ENCODE data around the gene GNL1.

DNA sequence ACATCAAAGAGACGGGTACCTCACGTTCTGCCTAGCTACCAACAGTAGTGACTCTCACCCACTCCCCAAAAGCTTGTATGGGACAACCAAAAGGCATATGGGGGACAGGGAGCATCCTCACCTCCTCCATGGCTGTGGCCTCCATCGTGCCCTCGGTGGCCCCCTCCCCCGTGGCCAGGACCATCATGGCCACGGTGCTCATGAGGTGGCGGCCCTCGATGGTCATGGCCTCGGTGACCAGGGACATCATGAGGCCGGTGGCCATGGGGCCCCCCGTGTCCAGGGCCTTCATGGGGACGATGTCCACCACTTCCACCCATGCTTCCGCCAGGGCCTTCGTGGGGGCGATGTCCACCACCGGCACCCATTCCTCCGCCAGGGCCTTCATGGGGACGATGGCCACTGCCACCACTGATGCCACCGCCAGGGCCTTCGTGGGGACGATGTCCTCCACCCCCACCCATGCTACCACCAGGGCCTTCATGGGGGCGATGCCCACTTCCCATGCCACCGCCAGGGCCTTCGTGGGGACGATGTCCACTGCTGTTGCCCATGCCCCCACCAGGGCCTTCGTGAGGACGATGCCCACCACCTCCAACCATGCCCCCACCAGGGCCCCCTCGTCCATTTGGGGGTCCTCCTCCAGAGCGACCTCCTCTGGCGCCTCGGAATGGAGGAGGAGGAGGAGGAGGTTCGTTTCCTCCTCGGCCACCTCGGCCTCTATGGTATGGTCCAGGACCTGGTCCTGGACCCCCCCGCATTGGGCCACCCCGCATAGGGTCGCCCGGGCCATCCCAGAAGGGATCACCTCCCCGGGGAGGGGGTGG is 45.7 kb upstream of the GNL1 start:
- TF ChIP-seq, protein P1, sequence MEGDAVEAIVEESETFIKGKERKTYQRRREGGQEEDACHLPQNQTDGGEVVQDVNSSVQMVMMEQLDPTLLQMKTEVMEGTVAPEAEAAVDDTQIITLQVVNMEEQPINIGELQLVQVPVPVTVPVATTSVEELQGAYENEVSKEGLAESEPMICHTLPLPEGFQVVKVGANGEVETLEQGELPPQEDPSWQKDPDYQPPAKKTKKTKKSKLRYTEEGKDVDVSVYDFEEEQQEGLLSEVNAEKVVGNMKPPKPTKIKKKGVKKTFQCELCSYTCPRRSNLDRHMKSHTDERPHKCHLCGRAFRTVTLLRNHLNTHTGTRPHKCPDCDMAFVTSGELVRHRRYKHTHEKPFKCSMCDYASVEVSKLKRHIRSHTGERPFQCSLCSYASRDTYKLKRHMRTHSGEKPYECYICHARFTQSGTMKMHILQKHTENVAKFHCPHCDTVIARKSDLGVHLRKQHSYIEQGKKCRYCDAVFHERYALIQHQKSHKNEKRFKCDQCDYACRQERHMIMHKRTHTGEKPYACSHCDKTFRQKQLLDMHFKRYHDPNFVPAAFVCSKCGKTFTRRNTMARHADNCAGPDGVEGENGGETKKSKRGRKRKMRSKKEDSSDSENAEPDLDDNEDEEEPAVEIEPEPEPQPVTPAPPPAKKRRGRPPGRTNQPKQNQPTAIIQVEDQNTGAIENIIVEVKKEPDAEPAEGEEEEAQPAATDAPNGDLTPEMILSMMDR (IDR thresholded peaks at IDR 0.05; ENCODE audit: insufficient read depth, low read length, poor library complexity, severe bottlenecking), result no peak
- no peak for TF ChIP-seq EZH2phosphoT487 (conservative IDR thresholded peaks at IDR 0.05; ENCODE audit: low read length)

Measured in SU-DHL-6 (cell line).